WTC11 (cell line): ENCODE measurements around the gene RTL3. TPM values are rescaled to one million over a fixed set of nuclear protein-coding genes. Genes with fewer than 3 reads are reported as not detected.

Experiments
- ATAC-seq: fragments of 200-7000 bp; cut with Tn5 transposase; 2 replicates; pipeline ENCODE4 v1.10.0; 2021; ENCODE audit warnings: mild to moderate bottlenecking, moderate library complexity
- CTCF ChIA-PET: fragments of 300-600 bp; sonication (Branson Sonifier 250); formaldehyde crosslinking; loops from one replicate; lab custom pipeline; 2021; ENCODE audit warnings: antibody characterized with exemption; lab: Charles Lee
- POLR2A ChIA-PET: fragments of 350-600 bp; sonication (Branson Sonifier 250); formaldehyde crosslinking; loops from one replicate; lab custom pipeline; 2021; ENCODE audit warnings: antibody characterized with exemption; lab: Charles Lee
- DNase-seq: peaks from one replicate; pipeline ENCODE4 v3.0.0; 2021; ENCODE audit warnings: low spot score
- H3K27ac Mint-ChIP-seq: 2 replicates; pipeline ENCODE4 v1.8.0; 2021; ENCODE audit warnings: mixed read lengths
- H3K27me3 Mint-ChIP-seq: 2 replicates; pipeline ENCODE4 v1.8.0; 2021; ENCODE audit warnings: low read depth, mild to moderate bottlenecking, moderate library complexity, mixed read lengths
- H3K36me3 Mint-ChIP-seq: 2 replicates; pipeline ENCODE4 v1.8.0; 2021; ENCODE audit warnings: mixed read lengths
- H3K4me1 Mint-ChIP-seq: 2 replicates; pipeline ENCODE4 v1.8.0; 2022; ENCODE audit warnings: mixed read lengths
- H3K4me3 Mint-ChIP-seq: 2 replicates; pipeline ENCODE4 v1.8.0; 2021; ENCODE audit warnings: mild to moderate bottlenecking, moderate library complexity, mixed read lengths
- H3K9me3 Mint-ChIP-seq: 2 replicates; pipeline ENCODE4 v1.8.0; 2021; ENCODE audit warnings: mixed read lengths
- ATF1 ChIP-seq: sonication (generic); formaldehyde crosslinking; IDR thresholded peaks from 2 replicates; pipeline ENCODE4 v1.8.1; 2023; ENCODE audit warnings: mild to moderate bottlenecking, moderate library complexity, missing genetic modification reagents
- ETV6 ChIP-seq: sonication (generic); formaldehyde crosslinking; IDR thresholded peaks from 2 replicates; pipeline ENCODE4 v1.8.1; 2022; ENCODE audit warnings: mild to moderate bottlenecking, missing genetic modification reagents
- FOXK1 ChIP-seq: sonication (generic); formaldehyde crosslinking; IDR thresholded peaks from 2 replicates; pipeline ENCODE4 v1.8.0; 2022; ENCODE audit warnings: mild to moderate bottlenecking, moderate library complexity, missing genetic modification reagents
- FOXP1 ChIP-seq: sonication (generic); formaldehyde crosslinking; IDR thresholded peaks from 2 replicates; pipeline ENCODE4 v1.8.0; 2022; ENCODE audit warnings: missing genetic modification reagents, mild to moderate bottlenecking, moderate library complexity, borderline replicate concordance
- IRF2 ChIP-seq: sonication (generic); formaldehyde crosslinking; IDR thresholded peaks from 2 replicates; pipeline ENCODE4 v1.8.0; 2022; ENCODE audit warnings: low read depth, missing genetic modification reagents, borderline replicate concordance
- JUN ChIP-seq: sonication (generic); formaldehyde crosslinking; IDR thresholded peaks from 2 replicates; pipeline ENCODE4 v1.8.0; 2023; ENCODE audit warnings: mild to moderate bottlenecking, missing genetic modification reagents
- NFYB ChIP-seq: sonication (generic); formaldehyde crosslinking; conservative IDR thresholded peaks from 2 replicates; pipeline ENCODE4 v1.8.0; 2022; ENCODE audit warnings: low read depth, missing genetic modification reagents
- NR2C2 ChIP-seq: sonication (generic); formaldehyde crosslinking; IDR thresholded peaks from 2 replicates; pipeline ENCODE4 v1.8.0; 2022; ENCODE audit warnings: mild to moderate bottlenecking, missing genetic modification reagents
- PRRX2 ChIP-seq: fragments of 250-450 bp; sonication (Bioruptor Pico); IDR thresholded peaks from 2 replicates; pipeline ENCODE4 v1.8.0; 2021; ENCODE audit warnings: mild to moderate bottlenecking
- RELA ChIP-seq: sonication (generic); formaldehyde crosslinking; IDR thresholded peaks from 2 replicates; pipeline ENCODE4 v1.8.1; 2022; ENCODE audit warnings: missing genetic modification reagents, mild to moderate bottlenecking, borderline replicate concordance
- RORB ChIP-seq: fragments of 250-450 bp; sonication (Bioruptor Pico); IDR thresholded peaks from 2 replicates; pipeline ENCODE4 v1.9.0; 2021; ENCODE audit warnings: mild to moderate bottlenecking
- SP1 ChIP-seq: sonication (generic); formaldehyde crosslinking; conservative IDR thresholded peaks from 2 replicates; pipeline ENCODE4 v1.8.1; 2022; ENCODE audit warnings: missing genetic modification reagents
- ZNF263 ChIP-seq: sonication (generic); formaldehyde crosslinking; IDR thresholded peaks from 2 replicates; pipeline ENCODE4 v1.8.1; 2022; ENCODE audit warnings: low read depth, mild to moderate bottlenecking, moderate library complexity, missing genetic modification reagents
- total RNA-seq: library from RNA; stranded (reverse); gene quantifications from 3 replicates; pipeline ENCODE4 v1.2.3, GENCODE V29; 2021
- TF ChIP-seq, protein P1 (sequence below): fragments of 200-600 bp; IDR thresholded peaks from 2 replicates; pipeline ENCODE4 v1.8.0; 2022; ENCODE audit warnings: antibody characterized with exemption
- TF ChIP-seq, protein P2 (sequence below): sonication (generic); formaldehyde crosslinking; IDR thresholded peaks from 2 replicates; pipeline ENCODE4 v1.8.1; 2022; ENCODE audit warnings: missing genetic modification reagents, borderline replicate concordance
- TF ChIP-seq, protein P3 (sequence below): sonication (generic); formaldehyde crosslinking; IDR thresholded peaks from 2 replicates; pipeline ENCODE4 v1.8.1; 2023; ENCODE audit warnings: mild to moderate bottlenecking, missing genetic modification reagents
- TF ChIP-seq, protein P4 (sequence below): fragments of 250-450 bp; sonication (Bioruptor Pico); IDR thresholded peaks from 2 replicates; pipeline ENCODE4 v2.1.2; 2022; ENCODE audit warnings: mild to moderate bottlenecking, moderate library complexity
- TF ChIP-seq, protein P5 (sequence below): sonication (generic); formaldehyde crosslinking; IDR thresholded peaks from 2 replicates; pipeline ENCODE4 v1.8.0; 2022; ENCODE audit warnings: mild to moderate bottlenecking, missing genetic modification reagents

Gene RTL3
- total RNA-seq, 1 experiment from 2014 or later = not detected

DNA sequence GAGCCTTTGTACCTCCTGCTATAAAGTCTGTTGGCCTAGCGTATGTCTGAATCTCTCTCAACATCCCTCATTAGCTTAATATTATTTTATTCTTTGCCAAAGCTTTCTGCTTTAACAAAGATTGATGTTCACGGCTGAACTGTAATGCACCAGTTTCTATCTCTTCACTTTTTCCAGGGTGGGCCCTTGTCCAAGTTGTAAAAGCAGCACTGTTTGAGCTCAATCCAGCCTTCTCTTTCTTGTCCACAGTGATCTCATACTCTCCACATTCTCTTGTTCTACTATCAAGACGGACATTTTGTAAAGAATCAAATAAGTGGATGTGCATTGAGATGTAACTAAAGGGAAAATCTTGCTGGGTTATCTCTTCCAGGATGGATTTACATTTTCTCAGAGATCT, 34.4 kb upstream of the RTL3 start:
- Mint-ChIP-seq H3K27ac (no peak overlapping the region), H3K4me3 (no peak overlapping the region), H3K4me1 (peaks cover 3% of the 10 kb centered on the region; the same call in 1 of the 2 replicates)
- CTCF ChIA-PET = no interaction called here
- no peak for TF ChIP-seq NFYB (CRISPR knock-in tag)
- TF ChIP-seq, protein P1, sequence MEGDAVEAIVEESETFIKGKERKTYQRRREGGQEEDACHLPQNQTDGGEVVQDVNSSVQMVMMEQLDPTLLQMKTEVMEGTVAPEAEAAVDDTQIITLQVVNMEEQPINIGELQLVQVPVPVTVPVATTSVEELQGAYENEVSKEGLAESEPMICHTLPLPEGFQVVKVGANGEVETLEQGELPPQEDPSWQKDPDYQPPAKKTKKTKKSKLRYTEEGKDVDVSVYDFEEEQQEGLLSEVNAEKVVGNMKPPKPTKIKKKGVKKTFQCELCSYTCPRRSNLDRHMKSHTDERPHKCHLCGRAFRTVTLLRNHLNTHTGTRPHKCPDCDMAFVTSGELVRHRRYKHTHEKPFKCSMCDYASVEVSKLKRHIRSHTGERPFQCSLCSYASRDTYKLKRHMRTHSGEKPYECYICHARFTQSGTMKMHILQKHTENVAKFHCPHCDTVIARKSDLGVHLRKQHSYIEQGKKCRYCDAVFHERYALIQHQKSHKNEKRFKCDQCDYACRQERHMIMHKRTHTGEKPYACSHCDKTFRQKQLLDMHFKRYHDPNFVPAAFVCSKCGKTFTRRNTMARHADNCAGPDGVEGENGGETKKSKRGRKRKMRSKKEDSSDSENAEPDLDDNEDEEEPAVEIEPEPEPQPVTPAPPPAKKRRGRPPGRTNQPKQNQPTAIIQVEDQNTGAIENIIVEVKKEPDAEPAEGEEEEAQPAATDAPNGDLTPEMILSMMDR = no peak
- TF ChIP-seq JUN (CRISPR knock-in tag) = no peak
- TF ChIP-seq FOXK1 (CRISPR knock-in tag) = no peak
- TF ChIP-seq PRRX2 (CRISPR knock-in tag) = no peak
- no peak for TF ChIP-seq ETV6 (CRISPR knock-in tag)
- no peak for TF ChIP-seq SP1 (CRISPR knock-in tag)
- TF ChIP-seq IRF2 (CRISPR knock-in tag) = no peak
- TF ChIP-seq, protein P2, sequence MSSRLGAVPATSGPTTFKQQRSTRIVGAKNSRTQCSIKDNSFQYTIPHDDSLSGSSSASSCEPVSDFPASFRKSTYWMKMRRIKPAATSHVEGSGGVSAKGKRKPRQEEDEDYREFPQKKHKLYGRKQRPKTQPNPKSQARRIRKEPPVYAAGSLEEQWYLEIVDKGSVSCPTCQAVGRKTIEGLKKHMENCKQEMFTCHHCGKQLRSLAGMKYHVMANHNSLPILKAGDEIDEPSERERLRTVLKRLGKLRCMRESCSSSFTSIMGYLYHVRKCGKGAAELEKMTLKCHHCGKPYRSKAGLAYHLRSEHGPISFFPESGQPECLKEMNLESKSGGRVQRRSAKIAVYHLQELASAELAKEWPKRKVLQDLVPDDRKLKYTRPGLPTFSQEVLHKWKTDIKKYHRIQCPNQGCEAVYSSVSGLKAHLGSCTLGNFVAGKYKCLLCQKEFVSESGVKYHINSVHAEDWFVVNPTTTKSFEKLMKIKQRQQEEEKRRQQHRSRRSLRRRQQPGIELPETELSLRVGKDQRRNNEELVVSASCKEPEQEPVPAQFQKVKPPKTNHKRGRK (CRISPR knock-in tag) = no peak
- TF ChIP-seq, protein P3, sequence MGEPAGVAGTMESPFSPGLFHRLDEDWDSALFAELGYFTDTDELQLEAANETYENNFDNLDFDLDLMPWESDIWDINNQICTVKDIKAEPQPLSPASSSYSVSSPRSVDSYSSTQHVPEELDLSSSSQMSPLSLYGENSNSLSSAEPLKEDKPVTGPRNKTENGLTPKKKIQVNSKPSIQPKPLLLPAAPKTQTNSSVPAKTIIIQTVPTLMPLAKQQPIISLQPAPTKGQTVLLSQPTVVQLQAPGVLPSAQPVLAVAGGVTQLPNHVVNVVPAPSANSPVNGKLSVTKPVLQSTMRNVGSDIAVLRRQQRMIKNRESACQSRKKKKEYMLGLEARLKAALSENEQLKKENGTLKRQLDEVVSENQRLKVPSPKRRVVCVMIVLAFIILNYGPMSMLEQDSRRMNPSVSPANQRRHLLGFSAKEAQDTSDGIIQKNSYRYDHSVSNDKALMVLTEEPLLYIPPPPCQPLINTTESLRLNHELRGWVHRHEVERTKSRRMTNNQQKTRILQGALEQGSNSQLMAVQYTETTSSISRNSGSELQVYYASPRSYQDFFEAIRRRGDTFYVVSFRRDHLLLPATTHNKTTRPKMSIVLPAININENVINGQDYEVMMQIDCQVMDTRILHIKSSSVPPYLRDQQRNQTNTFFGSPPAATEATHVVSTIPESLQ (CRISPR knock-in tag) = no peak
- TF ChIP-seq, all 79 proteins: peak for 0
- POLR2A ChIA-PET = no interaction called here
- DNase-seq = no peak
- no peak for ATAC-seq
- Mint-ChIP-seq H3K27me3 (no peaks in the 10 kb centered on the region), H3K9me3 (no peaks in the 10 kb centered on the region), H3K36me3 (no peaks in the 10 kb centered on the region)

DNA sequence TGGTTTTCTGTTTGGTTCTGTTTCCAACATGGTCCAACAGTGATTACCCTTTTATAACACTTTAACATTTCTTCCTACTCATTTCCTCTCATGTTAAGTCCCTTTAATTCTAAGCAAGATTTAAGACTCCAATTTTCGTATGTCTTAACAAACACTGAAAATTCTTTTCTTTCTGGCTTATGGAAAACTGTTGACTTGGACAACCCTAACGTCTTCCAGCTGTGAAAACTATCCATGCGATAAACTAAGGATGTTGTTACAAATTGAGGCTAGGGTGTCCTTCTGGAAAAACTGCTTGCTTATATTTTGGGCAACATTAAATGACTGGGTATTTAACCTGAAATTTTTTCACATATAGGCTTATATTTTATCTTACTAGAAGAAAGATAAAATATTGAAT, 33.9 kb upstream of the RTL3 start:
- H3K4me1 Mint-ChIP-seq = peaks cover 3% of the 10 kb centered on the region; the same call in 1 of the 2 replicates
- ATAC-seq (no peak), DNase-seq (no peak)
- no peak overlapping the region for H3K27ac Mint-ChIP-seq
- no peaks in the 10 kb centered on the region for H3K36me3 Mint-ChIP-seq
- TF ChIP-seq ZNF263 (no peak), RORB (CRISPR knock-in tag) (no peak), NR2C2 (no peak), FOXP1 (CRISPR knock-in tag) (no peak), RELA (CRISPR knock-in tag) (no peak), ATF1 (CRISPR knock-in tag) (no peak)
- TF ChIP-seq, protein P4, sequence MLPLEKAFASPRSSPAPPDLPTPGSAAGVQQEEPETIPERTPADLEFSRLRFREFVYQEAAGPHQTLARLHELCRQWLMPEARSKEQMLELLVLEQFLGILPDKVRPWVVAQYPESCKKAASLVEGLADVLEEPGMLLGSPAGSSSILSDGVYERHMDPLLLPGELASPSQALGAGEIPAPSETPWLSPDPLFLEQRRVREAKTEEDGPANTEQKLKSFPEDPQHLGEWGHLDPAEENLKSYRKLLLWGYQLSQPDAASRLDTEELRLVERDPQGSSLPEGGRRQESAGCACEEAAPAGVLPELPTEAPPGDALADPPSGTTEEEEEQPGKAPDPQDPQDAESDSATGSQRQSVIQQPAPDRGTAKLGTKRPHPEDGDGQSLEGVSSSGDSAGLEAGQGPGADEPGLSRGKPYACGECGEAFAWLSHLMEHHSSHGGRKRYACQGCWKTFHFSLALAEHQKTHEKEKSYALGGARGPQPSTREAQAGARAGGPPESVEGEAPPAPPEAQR (CRISPR knock-in tag) = no peak
- ChIA-PET POLR2A (no interaction called here), CTCF (no interaction called here)
- no peaks in the 10 kb centered on the region for H3K27me3 Mint-ChIP-seq
- no peak overlapping the region for H3K4me3 Mint-ChIP-seq
- no peaks in the 10 kb centered on the region for H3K9me3 Mint-ChIP-seq

DNA sequence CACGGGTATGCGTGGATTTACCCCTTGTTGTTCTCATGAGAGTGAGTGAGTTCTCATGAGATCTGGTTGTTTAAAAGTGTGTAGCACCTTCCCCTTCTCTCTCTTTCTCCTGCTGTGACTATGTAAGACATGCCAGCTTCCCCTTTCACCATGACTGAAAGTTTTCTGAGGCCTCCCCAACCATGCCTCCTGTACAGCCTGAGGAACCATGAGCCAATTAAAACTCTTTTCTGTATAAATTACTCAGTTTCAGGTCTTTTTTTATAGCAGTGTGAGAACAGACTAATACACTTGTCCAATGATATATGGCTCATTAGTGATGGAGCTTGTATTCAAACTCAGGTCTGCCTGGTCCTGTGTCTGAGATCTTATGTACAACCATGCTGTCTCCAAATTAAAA, 28.5 kb upstream of the RTL3 start:
- Mint-ChIP-seq H3K4me3 (no peak overlapping the region), H3K4me1 (no peaks in the 10 kb centered on the region), H3K27ac (no peak overlapping the region), H3K27me3 (no peaks in the 10 kb centered on the region), H3K36me3 (no peaks in the 10 kb centered on the region), H3K9me3 (no peaks in the 10 kb centered on the region)
- ChIA-PET CTCF (no interaction called here), POLR2A (no interaction called here)
- ATAC-seq = no peak
- DNase-seq = no peak
- TF ChIP-seq, protein P5, sequence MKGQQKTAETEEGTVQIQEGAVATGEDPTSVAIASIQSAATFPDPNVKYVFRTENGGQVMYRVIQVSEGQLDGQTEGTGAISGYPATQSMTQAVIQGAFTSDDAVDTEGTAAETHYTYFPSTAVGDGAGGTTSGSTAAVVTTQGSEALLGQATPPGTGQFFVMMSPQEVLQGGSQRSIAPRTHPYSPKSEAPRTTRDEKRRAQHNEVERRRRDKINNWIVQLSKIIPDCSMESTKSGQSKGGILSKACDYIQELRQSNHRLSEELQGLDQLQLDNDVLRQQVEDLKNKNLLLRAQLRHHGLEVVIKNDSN (CRISPR knock-in tag) = no peak
